ENCODE measurements around the gene CDH20. TPM values are rescaled to one million over a fixed set of nuclear protein-coding genes. Genes with fewer than 3 reads are reported as not detected.

The CDH20 gene
- polyA plus RNA-seq, 3 donors, result not detected

GRCh38 chr18:61572084-61572655, 238.9 kb downstream of the CDH20 start:
- WGBS (ENCODE audit: insufficient coverage), result 100% methylated on average over 1 of the region's 4 CpGs
- H3K79me2 ChIP-seq (ENCODE audit: insufficient read depth, low read length), result no peaks in the 10 kb centered on the region
- H3K27me3 Mint-ChIP-seq (ENCODE audit: low read depth in 3 of 3), result peaks cover 3 to 7% (median 6%) of the 10 kb centered on the region in 3 donors
- H3K27me3 ChIP-seq (ENCODE audit: control insufficient read depth in 2 of 2, insufficient read depth in 2 of 2, low read length in 2 of 2), result peaks cover 0 to 4% of the 10 kb centered on the region in 2 donors
- no peak overlapping the region for H2AFZ ChIP-seq (ENCODE audit: insufficient read depth, low read depth, low read length, poor library complexity, severe bottlenecking)
- no peak overlapping the region for H3K4me3 Mint-ChIP-seq
- H3K27ac Mint-ChIP-seq, result no peak overlapping the region
- no peak overlapping the region for H3K4me3 ChIP-seq (replicated peaks in 1 of 3; ENCODE audit: low read depth in 2 of 3, low read length in 3 of 3)
- H3K4me1 Mint-ChIP-seq, result no peaks in the 10 kb centered on the region
- H3K4me2 ChIP-seq (replicated peaks; ENCODE audit: extremely low read depth, low read length, poor library complexity, severe bottlenecking), result no peak overlapping the region
- H3K9me3 Mint-ChIP-seq, result peaks cover 0 to 24% (median 5%) of the 10 kb centered on the region in 7 donors
- H4K20me1 ChIP-seq (ENCODE audit: insufficient read depth, low read length), result no peaks in the 10 kb centered on the region
- H3K36me3 ChIP-seq (replicated peaks in 1 of 2; ENCODE audit: control insufficient read depth in 1 of 2, insufficient read depth in 2 of 2, low read length in 2 of 2), result no peaks in the 10 kb centered on the region
- no peaks in the 10 kb centered on the region for H3K36me3 Mint-ChIP-seq
- H3K27ac ChIP-seq (ENCODE audit: low read depth in 1 of 2, low read length in 2 of 2), result no peak overlapping the region
- no peaks in the 10 kb centered on the region for H3K9me3 ChIP-seq (replicated peaks in 1 of 2; ENCODE audit: control insufficient read depth in 1 of 2, insufficient read depth in 1 of 2, low read length in 2 of 2)
- H3K4me1 ChIP-seq (ENCODE audit: control insufficient read depth in 1 of 2, insufficient read depth in 2 of 2, low read length in 2 of 2), result no peaks in the 10 kb centered on the region
- H3K9ac ChIP-seq (ENCODE audit: insufficient read depth, low read length, poor library complexity, severe bottlenecking), result no peak overlapping the region
- intact Hi-C loops (cut with micrococcal nuclease), result no loop called here
- DNase-seq, result no peak
- no peak for TF ChIP-seq CTCF (IDR thresholded peaks at IDR 0.05)

- Histone ChIP-seq H3K27ac (ENCODE audit: low read depth in 1 of 2, low read length in 2 of 2) (no peak overlapping the region), H3K79me2 (ENCODE audit: insufficient read depth, low read length) (no peaks in the 10 kb centered on the region), H4K20me1 (ENCODE audit: insufficient read depth, low read length) (no peaks in the 10 kb centered on the region), H3K4me3 (replicated peaks in 1 of 3; ENCODE audit: low read depth in 2 of 3, low read length in 3 of 3) (no peak overlapping the region), H3K27me3 (ENCODE audit: control insufficient read depth in 2 of 2, insufficient read depth in 2 of 2, low read length in 2 of 2) (peaks cover 0 to 4% of the 10 kb centered on the region in 2 donors), H2AFZ (ENCODE audit: insufficient read depth, low read depth, low read length, poor library complexity, severe bottlenecking) (no peak overlapping the region), H3K4me2 (replicated peaks; ENCODE audit: extremely low read depth, low read length, poor library complexity, severe bottlenecking) (no peak overlapping the region), H3K9me3 (replicated peaks in 1 of 2; ENCODE audit: control insufficient read depth in 1 of 2, insufficient read depth in 1 of 2, low read length in 2 of 2) (no peaks in the 10 kb centered on the region), H3K36me3 (replicated peaks in 1 of 2; ENCODE audit: control insufficient read depth in 1 of 2, insufficient read depth in 2 of 2, low read length in 2 of 2) (no peaks in the 10 kb centered on the region), H3K9ac (ENCODE audit: insufficient read depth, low read length, poor library complexity, severe bottlenecking) (no peak overlapping the region), H3K4me1 (ENCODE audit: control insufficient read depth in 1 of 2, insufficient read depth in 2 of 2, low read length in 2 of 2) (no peaks in the 10 kb centered on the region)
- Mint-ChIP-seq H3K36me3 (no peaks in the 10 kb centered on the region), H3K9me3 (peaks cover 0 to 24% (median 5%) of the 10 kb centered on the region in 7 donors), H3K4me1 (no peaks in the 10 kb centered on the region), H3K27me3 (ENCODE audit: low read depth in 3 of 3) (peaks cover 7 to 9% (median 8%) of the 10 kb centered on the region in 3 donors), H3K27ac (no peak overlapping the region), H3K4me3 (no peak overlapping the region)
- TF ChIP-seq CTCF (IDR thresholded peaks at IDR 0.05), result no peak
- intact Hi-C loops (cut with micrococcal nuclease), result no loop called here
- no peak for DNase-seq
- no CpG with 5 or more reads among the region's 1 CpG for WGBS (ENCODE audit: insufficient coverage)
These were observed 239.6 kb downstream of the CDH20 start for GRCh38 chr18:61572871-61573270.
